PFSK-1 (cell line): ENCODE measurements around the gene CLEC3B.

ENCODE experiments used
- POLR2AphosphoS5 ChIP-seq: IDR thresholded peaks from 2 replicates; pipeline ENCODE4 v1.6.1; 2012; ENCODE audit warnings: low read depth, mild to moderate bottlenecking, control low read depth, low read length, moderate library complexity
- REST ChIP-seq, 2 experiments: IDR thresholded peaks; 2 replicates each; pipeline versions ENCODE4 v1.6.1 to v1.8.0; 2011 to 2012; ENCODE audit warnings: low read depth in 2 of 2, low read length in 2 of 2, control low read depth in 1 of 2, inconsistent platforms in 1 of 2, mild to moderate bottlenecking in 1 of 2, moderate library complexity in 1 of 2; ENCODE audit not compliant: insufficient read depth in 1 of 2
- SIN3A ChIP-seq: IDR thresholded peaks from 2 replicates; pipeline ENCODE4 v1.6.1; 2012; ENCODE audit warnings: mild to moderate bottlenecking, low read length, moderate library complexity, borderline replicate concordance; ENCODE audit not compliant: insufficient read depth
- TAF1 ChIP-seq: IDR thresholded peaks from 2 replicates; pipeline ENCODE4 v1.6.1; 2012; ENCODE audit warnings: low read length, control low read depth, borderline replicate concordance; ENCODE audit not compliant: insufficient read depth

- TF ChIP-seq POLR2AphosphoS5 (no peak), TAF1 (no peak), REST (IDR thresholded peaks at IDR 0.05; ENCODE audit: insufficient read depth in 1 of 2, low read depth in 2 of 2, low read length in 2 of 2) (no peak), SIN3A (no peak)
These were observed 8.6 kb downstream of the CLEC3B start for GRCh38 chr3:45034612-45035252.
